GM19467 (cell line): ENCODE measurements around the gene ERCC2.
"Not testable (repeated sequence)": the region's sequence is repeated elsewhere in the genome, so short reads cannot be mapped to it uniquely, and the experiment has no call there.

ENCODE experiments used
- ATAC-seq: cut with Tn5 transposase; IDR thresholded peaks from one replicate; pipeline ENCODE4 v1.9.1; 2021; ENCODE audit warnings: mild to moderate bottlenecking, moderate library complexity; ENCODE audit not compliant: unreplicated experiment

Gene ERCC2

DNA sequence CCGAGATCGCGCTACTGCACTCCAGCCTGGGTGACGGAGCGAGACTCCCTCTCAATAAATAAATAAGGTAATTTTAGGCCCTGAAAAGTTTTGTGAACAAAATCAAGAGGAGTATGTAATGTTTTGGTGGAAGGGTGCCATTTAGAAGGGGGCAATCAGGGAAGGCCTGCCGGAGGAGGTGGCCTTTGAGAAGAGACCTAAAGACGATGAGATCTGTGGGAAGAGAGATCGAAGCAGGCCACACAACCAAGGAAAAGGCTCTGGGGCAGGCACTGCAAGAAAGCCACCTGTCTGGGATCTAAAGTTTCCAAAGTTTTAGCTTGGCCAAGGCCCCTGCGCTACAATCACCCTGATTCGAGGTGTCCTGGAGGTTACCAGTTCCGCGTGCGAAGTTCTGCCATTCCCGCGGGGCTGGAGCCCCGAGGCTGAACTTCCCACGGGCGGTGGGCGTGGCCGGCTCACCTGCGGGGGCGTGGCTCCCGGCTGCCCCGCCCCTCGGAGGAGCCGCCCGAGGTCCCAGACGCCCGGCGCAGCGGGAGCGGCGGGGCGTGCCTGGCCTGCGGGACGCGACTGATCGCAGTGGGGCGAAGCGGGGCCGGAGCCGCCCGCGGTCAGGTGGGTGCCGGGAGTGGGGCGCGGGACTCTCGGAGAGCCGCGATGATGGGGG, 30.0 kb downstream of the ERCC2 start, which contains the start of gene KLC3:
TSS of gene KLC3 (plus strand) at position 519 of the 667 bp plus-strand sequence. CDS start 4,792 bp downstream, outside the sequence.
- no peak for ATAC-seq

DNA sequence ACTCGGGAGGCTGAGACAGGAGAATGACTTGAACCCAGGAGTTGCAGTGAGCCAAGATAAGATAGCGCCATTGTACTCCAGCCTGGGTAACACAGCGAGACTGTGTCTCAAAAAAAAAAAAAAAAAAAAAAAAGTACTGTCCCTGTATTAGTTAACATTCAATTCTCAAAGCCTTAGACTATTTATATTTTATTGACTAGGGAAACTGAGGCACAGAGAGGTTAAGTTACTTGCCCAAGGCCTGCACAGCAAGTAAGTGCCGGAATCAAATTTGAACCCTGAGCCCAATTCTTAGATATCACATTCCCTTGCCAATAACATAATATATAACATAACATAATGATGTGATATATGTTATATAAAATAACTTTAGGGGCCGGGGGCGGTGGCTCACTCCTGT, 30.7 kb downstream of the ERCC2 start:
- ATAC-seq, result no peak

DNA sequence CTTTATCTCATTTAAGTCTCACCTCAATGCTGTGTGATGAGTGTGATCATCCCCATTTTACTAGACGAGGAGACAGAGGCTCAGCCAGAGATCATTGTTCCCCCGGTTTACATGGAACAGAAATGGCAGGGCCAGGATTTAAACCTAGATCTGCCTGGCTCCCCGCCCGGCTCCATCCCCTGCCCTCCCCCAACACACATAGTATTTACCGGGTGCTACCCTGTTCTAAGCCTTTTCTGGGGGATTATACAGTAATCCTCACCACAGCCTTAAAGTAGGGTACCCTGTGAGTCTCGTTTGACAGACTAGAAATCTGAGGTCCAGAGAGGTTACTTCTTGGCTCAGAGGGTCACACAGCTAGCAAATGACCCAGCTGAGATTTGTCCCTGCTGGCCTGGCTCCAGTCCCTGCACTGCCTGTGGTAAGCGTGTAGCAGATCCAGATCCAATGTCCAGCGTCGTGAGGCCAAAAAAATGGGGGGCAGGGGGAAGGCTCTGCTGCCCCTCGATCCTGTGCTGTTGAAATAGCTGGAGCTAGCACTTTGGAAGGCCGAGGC, 33.6 kb downstream of the ERCC2 start:
- no peak for ATAC-seq

DNA sequence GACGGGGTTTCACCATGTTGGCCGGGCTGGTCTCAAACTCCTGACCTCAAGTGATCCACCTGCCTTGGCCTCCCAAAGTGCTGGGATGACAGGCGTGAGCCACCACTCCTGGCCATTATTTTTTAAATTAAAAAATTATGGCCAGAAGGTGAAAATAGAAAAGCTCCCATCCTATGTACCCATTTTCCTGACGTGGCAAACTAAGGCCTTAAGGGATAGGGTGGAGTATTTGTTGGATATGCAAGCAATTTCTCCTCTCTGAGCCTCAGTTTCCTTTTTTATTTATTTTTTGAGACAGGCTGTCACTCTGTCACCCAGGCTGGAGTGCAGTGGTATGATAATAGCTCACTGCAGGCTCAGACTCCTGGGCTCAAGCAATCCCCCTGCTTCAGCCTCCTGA, 35.5 kb downstream of the ERCC2 start:
- ATAC-seq, result not testable (repeated sequence)

DNA sequence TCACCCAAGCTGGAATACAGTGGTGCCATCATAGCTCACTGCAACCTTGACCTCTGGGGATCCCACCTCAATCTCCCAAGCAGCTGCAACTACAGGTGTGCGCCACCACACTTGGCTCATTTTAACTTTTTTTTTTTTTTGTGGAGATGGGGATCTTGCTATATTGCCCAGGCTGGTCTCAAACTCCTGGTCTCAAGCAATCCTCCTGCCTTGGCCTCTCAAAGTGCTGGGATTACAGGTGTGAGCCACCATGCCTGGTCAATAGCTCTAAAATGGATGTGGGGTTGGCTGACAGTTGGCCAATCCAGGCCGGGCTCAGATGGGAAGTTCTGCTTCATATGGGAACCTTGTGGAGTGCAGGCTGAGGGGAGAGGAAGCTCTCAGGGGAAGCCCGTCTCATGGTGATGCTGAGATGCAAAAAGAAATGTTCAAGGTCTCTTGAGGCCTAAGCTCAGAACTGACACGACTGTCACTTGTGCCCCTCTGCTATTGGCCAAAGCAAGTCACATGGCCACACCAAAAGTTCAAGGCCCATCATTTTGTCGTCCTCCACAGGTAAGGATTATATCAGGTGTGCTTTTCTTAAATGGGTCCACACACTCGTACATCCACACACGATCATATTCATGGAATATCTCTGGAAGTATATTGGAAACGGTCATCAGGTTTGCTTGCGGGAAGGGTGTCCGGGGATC, 36.6 kb downstream of the ERCC2 start:
- no peak for ATAC-seq

DNA sequence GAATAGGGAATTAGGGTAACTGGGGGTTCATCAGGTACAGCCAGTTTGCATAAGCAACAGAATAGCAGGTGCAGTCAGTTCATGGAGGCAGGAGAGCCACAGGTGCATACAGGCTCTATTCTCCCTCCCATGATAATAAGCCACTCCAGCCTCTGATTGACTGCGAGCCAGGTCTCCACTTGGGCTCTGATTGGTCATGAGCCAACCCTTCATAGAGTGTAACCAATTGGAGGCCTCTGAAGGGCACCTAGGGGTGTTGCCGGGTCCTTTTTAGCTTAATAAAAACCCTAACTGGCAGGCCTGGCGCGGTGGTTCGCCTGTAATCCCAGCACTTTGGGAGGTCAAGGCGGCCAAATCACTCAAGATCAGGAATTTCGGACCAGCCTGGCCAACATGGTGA, 39.0 kb downstream of the ERCC2 start:
- ATAC-seq, result no peak

DNA sequence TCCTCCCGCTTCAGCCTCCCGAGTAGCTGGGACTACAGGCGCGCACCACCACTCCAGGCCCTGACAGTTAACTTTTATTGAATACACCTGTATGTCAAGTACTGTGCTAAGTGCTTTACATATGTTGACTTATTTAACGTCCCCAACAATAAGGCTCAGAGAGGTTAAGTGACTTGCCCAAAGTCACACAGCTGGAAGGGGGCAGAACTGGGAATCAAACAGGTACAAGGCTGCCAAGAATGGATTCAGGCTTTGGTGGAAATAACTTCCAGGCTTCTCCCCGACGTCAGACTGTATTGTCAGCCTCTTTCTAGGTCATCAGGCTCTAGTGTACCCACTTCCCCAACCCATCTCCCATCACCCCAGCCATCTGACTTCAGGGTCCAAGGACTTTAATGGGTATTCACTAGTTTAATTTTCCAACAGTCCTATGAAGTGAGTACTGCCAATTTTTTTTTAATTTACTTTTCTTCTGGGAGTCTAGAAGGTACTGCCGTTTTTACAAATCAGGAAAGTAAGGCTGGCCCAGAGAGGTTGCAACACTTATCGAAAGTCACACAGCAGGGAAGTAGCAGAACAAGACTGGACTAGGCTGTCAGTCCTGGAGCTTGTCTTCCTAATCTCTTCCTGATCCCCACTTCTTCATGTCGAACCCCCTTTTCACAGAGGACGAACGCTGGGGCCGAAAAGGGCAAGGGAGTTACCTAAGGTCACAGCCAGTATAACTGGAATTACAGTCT, 42.8 kb downstream of the ERCC2 start:
- no peak for ATAC-seq

DNA sequence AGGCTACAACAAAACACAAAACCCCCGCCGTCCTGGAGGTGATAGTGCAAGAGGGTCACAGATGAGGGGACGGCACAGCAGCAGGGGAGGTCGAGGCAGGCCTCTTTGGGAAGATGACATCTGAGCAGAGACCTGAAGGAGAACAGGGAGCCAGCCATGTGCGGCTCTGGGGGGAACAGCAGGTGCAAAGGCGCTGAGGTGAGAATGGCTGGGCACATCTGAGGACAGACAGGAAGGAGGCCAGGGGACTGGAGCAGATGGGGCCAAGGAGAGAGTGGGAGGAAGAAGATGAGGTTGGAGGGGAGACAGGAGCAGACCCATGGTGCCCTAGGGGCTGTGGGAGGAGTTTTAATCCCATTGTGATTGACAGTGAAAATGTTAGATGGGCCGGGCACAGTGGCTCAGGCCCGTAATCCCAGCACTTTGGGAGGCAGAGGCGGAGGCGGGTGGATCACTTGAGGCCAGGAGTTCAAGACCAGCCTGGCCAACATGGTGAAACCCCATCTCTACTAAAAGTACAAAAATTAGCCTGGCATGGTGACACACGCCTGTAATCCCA, 45.9 kb downstream of the ERCC2 start:
- no peak for ATAC-seq

DNA sequence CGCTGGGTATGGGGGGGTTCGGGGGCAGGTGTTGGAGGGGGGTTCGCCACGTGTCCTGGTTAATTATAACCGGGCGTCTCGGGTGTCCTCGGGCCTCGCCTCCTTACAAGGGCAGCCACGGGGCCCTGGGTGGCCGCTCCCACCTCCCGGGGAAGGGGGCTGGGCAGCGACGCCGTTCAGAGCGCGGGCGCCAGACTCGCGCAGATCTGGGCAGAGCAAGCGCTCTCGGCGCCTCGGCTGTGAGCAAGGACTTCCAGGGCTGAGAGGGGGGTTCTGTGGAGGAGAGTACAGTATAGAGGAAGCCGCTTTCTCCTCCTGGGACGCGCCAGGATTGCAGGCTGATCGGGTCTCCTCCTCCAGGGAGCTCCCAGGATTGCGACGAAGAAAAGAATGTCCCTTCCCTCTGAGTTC, 46.7 kb downstream of the ERCC2 start:
- ATAC-seq, result no peak

DNA sequence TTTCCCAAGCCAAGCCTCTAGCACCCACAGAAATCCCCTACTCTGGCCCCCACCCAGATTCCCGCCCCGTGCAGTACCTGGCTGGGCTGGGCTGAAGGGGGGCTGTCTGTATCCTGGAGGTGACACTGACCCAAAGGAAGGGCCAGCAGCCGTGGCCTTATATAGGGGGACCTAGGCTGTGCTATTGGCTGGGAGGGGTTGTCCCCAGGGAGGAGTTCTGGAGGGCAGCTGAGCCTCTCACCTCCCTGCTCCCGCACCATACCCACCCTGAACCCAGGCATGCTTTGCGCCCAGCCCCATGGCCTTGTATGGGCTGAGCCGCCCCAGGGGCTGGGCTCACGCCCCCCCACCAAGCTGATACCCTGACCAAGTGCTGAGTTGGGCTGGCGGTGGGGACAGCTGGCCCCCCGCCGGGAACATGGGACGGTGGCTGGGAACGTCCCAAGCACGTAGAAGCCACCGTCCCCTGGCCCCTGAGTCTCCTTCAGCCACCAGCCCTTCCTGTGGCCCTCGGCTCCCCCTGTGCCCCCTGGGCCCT, 47.6 kb downstream of the ERCC2 start, which contains the start of gene CKM:
TSS of gene CKM (minus strand) at position 132 of the 538 bp plus-strand sequence. CDS start 3,162 bp downstream, outside the sequence.
- no peak for ATAC-seq

DNA sequence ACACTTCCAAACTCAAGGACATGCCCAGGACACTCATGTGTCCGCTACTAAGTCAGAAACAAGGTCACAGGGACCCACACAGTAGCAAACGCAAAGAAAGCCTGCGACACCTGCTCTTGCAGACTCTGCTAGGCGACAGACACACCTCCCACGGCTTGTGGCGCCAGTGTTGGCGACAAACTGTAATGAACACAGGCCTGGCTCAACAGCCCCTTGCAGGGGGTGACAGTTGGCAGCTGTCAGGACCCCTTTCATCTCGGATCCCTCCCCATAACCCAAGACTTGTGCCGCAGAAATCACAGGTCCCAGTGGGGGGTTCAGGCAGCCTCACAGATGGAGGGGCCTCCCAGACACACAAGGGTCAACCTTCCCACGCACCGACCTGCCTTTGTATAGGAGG, 48.1 kb downstream of the ERCC2 start:
- no peak for ATAC-seq

DNA sequence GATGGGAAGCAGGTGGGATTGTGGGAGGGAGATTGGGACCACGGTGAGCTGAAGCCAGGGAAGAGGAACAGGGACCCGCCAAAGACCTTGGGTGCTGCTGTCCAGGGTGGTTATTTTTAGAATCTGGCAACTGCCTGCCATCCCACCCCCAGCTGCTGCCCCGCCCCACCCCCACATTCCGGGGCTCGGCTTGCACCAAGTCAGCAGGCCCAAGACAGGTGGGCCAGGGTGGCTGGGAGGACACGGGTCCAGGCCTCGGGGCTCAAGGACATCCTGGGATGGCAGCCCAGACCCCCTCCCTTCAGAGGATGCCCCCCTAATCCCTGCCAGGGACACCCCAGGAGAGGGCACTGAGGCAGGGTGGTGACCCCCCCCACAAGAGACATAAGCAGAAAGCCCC, 48.5 kb downstream of the ERCC2 start:
- ATAC-seq, result no peak

DNA sequence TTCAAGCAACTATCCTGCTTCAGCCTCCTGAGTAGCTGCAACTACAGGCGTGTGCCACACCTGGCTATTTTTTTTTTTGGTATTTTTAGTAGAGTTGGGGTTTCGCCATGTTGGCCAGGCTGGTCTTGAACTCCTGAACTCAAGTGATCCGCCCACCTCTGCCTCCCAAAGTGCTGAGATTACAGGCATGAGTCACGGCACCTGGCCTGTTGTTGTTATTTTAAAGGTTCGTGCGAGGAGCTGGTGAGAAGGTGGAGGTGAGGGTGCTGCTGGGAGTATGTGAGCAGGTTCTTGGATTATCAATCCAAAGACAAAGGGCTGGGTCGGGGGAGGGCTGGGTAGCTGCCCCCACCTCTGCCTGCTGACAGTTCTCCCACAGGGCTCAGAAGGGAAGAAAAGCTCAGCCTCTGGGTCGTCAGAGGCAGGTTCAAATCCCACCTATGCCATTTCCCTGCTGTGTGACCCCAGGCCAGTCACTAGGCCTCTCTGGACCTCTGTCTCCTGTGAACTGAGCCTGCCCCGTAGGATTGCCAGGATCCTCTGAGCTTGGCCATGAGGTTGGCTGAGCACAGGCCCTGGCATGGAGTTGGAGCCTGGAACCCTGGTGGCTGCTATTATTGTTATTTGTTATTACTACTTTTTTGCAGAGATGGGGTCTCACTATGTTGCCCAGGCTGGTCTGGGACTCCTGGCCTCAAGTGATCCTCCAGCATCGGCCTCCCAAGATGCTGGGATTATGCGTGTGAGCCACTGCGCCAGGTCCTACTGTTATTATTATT, 49.2 kb downstream of the ERCC2 start:
- ATAC-seq, result no peak

DNA sequence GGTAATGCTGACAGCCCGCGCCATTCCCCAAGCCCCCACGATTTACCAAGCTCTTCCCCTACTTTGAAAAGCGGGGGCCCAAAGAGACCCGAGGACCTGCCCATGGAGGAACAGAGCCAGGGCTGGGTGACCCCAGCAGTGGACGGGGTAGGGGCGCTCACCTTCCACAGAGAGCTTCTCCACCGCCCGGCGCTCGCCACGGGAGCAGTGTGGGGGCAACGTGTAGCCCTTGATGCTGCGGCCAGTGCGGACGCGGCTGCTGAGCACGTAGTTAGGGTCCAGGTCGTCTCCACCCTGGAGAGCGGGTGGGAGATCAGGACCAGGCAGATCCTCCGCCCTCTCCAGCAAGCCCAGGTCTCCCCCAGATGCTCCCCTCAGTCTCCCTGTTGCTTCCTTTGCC, 55.1 kb downstream of the ERCC2 start:
- no peak for ATAC-seq

DNA sequence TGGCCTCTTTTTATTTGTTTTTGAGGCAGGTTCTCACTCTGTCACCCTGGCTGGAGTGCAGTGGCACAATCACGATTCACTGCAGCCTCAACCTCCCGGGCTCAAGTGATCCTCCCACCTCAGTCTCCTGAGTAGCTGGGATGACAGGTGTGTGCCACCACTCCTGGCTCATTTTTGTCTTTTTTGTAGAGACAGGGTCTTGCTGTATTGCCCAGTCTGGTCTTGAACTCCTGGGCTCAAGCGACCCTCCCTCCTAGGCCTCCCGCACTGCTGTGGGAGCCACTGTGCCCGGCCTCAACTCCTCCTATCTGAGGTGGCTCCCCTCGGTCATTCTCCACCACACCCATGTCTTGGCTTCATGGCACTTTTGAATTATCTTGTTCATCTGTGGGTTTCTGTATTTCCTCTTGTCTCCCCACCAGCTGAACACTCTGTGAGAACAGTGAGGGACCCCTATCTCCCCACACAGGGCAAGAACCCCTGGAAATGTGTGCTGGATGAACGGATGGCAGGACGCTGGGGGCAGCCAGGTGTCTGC, 55.6 kb downstream of the ERCC2 start:
- ATAC-seq, result no peak

DNA sequence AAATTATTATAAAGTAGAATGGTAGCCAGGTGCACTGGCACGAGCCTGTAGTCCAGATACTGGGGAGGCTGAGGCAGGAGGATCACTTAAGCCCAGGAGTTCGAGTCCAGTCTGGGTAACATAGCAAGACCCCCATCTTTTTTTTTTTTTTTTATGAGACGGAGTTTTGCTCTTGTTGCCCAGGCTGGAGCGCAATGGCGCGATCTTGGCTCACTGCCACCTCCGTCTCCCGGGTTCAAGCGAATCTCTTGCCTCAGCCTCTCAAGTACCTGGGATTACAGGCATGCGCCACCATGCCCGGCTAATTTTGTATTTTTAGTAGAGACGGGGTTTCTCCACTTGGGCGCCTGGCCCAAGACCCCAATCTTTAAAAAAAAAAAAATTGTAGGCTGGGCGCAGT, 58.1 kb downstream of the ERCC2 start:
- ATAC-seq, result not testable (repeated sequence)

DNA sequence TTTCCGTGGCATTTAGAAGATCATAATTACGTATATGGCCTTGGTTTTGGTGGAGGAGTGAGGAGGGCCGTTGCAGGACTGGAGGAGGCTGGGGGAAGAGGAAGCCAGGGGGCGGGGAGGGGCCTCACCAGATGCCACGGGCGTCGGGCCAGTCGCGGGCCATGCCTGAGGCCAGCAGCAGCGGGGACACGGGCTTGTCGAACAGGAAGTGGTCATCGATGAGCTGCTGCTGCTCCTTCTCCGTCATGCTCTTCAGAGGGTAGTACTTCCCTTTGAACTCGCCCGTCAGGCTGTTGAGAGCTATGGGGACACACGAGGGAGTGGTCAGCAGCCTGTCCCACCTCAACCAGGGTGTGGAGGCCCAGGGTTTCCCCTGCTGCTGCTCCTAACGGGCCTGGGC, 58.8 kb downstream of the ERCC2 start:
- ATAC-seq, result no peak

DNA sequence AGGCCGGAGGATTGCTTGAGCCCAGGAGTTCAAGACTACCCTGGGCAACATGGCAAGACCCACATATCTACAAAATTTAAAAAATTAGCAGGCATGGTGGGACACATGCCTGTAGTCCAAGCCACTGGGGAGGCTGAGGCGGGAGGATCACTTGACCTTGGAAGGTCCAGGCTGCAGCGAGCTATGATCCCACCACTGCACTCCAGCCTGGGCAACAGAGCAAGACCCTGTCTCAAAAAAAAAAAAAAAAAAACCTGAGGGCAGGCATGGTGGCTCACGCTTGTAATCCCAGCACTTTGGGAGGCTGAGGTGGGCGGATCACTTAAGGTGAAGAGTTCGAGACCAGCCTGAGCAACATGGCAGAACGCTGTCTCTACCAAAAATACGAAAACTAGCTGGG, 61.1 kb downstream of the ERCC2 start:
- ATAC-seq, result not testable (repeated sequence)

DNA sequence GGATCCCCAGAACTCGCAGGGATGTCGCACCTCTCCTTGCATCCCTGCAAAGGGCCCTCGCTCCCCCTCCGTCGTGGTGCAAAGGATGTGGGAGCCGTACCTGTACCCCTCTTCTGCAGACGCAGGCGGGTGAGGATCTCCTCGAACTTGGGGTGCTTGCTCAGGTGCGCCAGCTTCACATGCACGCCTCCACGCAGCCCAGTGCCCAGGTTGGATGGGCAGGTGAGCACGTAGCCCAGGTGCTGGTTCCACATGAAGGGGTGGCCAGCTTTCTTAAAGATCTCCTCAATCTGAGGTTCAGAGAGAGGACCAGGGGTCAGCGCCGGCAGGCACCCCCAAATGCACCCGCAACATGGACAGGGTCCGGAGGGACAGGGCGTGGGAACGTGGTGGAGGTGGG, 63.0 kb downstream of the ERCC2 start:
- no peak for ATAC-seq

DNA sequence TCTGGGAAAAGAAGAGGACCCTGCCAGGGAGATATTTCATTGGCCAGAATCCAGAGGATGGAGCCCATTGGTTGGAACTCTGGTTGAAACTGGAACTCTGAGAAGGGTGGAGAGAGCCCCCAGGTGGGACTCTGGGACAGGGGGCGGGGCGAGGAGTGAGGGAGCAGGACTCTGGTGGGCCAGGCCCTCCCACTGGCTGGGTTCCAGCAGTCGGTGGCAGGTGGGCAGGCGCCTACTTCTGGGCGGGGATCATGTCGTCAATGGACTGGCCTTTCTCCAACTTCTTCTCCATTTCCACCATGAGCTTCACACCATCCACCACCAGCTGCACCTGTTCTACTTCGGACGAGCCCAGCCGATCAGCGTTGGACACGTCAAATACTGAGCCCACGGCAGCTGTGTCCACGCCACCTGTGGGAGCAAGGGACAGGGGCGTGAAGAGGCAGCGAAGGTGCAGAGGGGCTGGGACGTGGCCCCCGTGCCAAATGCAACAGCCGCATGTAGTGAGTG, 63.8 kb downstream of the ERCC2 start:
- no peak for ATAC-seq
